Caki2 (cell line): ENCODE results near the gene PODXL. TPM values are rescaled to one million over a fixed set of nuclear protein-coding genes. Genes with fewer than 3 reads are reported as not detected.
"Not testable (repeated sequence)": the region's sequence is repeated elsewhere in the genome, so short reads cannot be mapped to it uniquely, and the experiment has no call there.

ENCODE experiments used
- DNase-seq: peaks from one replicate; pipeline ENCODE4 v3.0.0-alpha.2; 2015; ENCODE audit warnings: low read depth
- in situ Hi-C: cut with HindIII; loops from 2 replicates; pipeline ENCODE4 v1.10.0; 2016; ENCODE audit warnings: low sequenced_read_pairs, low pct_unique_long_range_greater_than_20kb, mixed read lengths
- total RNA-seq: library from RNA; depleted of rRNA; stranded (reverse); fragments of >200 nt; shearing (Covaris generic); gene quantifications from 2 replicates; pipeline ENCODE4 v1.2.3, GENCODE V29; 2014; ENCODE audit warnings: low replicate concordance; rRNA removed

Gene PODXL
- total RNA-seq, 1 experiment from 2014 or later, result 3.6 TPM

- DNase-seq, result peak; percentile 24
- in situ Hi-C loops, result no loop called here
Measured at GRCh38 chr7:131480384-131481315, 75.8 kb downstream of the PODXL start.

GRCh38 chr7:131476740-131477139, 79.7 kb downstream of the PODXL start:
- DNase-seq, result no peak
- in situ Hi-C loops, result no loop called here

GRCh38 chr7:131471250-131472004, 85.0 kb downstream of the PODXL start:
- DNase-seq, result no peak
- in situ Hi-C loops, result no loop called here

- no peak for DNase-seq
- in situ Hi-C loops, result no loop called here
Measured at GRCh38 chr7:131467788-131468187, 88.6 kb downstream of the PODXL start.

GRCh38 chr7:131466735-131467365, 89.6 kb downstream of the PODXL start:
- in situ Hi-C loops, result no loop called here
- DNase-seq, result no peak

GRCh38 chr7:131462715-131463114, 93.7 kb downstream of the PODXL start:
- DNase-seq, in situ Hi-C loops: not testable (repeated sequence)

GRCh38 chr7:131462059-131462458, 94.4 kb downstream of the PODXL start:
- in situ Hi-C loops, result no loop called here
- DNase-seq, result no peak

GRCh38 chr7:131459256-131459655, 97.2 kb downstream of the PODXL start:
- DNase-seq, result peak; percentile 9
- in situ Hi-C loops, result no loop called here

GRCh38 chr7:131456338-131456737, 100.1 kb downstream of the PODXL start:
- in situ Hi-C loops, result no loop called here
- peak; percentile 3 for DNase-seq

- in situ Hi-C loops, result no loop called here
- DNase-seq, result peak; percentile 84
Measured at GRCh38 chr7:131455546-131455945, 100.9 kb downstream of the PODXL start.

- DNase-seq, result peak; percentile 74
- in situ Hi-C loops, result no loop called here
Measured at GRCh38 chr7:131455001-131455400, 101.4 kb downstream of the PODXL start.

- DNase-seq, result peak; percentile 48
- in situ Hi-C loops, result no loop called here
Measured at GRCh38 chr7:131454498-131454897, 101.9 kb downstream of the PODXL start.

Other genes starting within 250 kb of the PODXL start
- gene MKLN1, start 228.8 kb downstream of the PODXL start, total RNA-seq, result 17.5 and 21.5 TPM in 2 replicates